GM12892 (cell line): ENCODE measurements around the gene ABCB8.

Experiments
- DNase-seq: peaks from one replicate; pipeline ENCODE4 v3.0.0; 2011; ENCODE audit not compliant: insufficient read length
- FAIRE-seq: peaks from 2 replicates; lab custom pipeline; 2011; peaks lifted over from hg19 to GRCh38; lab: Jason Lieb, UNC
- POLR2A ChIP-seq: IDR thresholded peaks from 2 replicates; pipeline ENCODE4 v1.6.1; 2011; ENCODE audit warnings: low read depth, low read length, control low read depth
- POLR2AphosphoS5 ChIP-seq: IDR thresholded peaks from 2 replicates; pipeline ENCODE4 v1.6.1; 2011; ENCODE audit warnings: low read depth, low read length, control low read depth
- TAF1 ChIP-seq: IDR thresholded peaks from 2 replicates; pipeline ENCODE4 v1.6.1; 2011; ENCODE audit warnings: low read depth, mild to moderate bottlenecking, control low read depth, low read length, borderline replicate concordance

ABCB8 gene

DNA sequence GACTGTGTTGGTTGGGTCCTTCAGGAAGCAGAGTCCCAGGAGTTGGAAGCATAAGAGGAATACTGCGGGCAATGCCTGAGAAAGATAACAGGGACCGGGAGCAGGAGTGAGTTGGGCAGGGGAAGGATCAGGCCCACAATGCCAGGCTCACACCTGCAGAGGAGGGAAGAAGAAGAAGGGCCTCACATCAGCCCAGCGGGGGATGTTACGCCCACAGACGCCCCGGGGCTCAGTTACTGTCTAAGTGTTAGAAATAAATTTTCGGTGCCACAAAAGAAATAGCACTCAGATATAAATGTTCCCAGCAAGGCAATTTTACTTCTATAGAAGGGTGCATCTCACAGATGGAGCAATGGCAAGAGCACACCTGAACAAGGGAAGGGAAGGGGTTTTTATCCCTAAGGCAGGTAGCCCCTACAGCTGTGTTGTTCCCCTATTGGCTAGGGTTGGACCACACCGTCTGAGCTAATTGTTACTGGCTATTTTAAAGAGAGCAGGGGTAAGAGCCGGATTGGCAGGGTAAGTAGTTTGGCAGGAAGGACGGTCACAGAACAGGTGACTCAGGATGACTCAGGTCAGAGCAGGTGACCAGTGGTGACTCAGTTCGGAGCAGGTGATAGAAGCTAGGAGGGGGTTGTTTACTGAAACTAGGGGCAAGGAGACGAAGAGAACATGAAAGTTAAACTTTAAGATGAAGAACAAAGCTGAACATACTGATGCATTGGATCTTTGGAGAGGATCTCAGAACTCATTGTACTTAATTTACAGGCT lies 37.6 kb upstream of the ABCB8 start, which contains the start of gene NOS3:
Gene NOS3 (plus strand): TSS at position 602 of the 771 bp plus-strand sequence. CDS start 2,787 bp downstream, outside the sequence.
- no peak for TF ChIP-seq TAF1
- no peak for TF ChIP-seq POLR2A
- TF ChIP-seq POLR2AphosphoS5: no peak
- DNase-seq (no peak), FAIRE-seq (no peak)

GRCh38 chr7:150992051-150992640 lies 36.1 kb upstream of the ABCB8 start:
- DNase-seq (no peak), FAIRE-seq (no peak)
- TF ChIP-seq TAF1 (no peak), POLR2AphosphoS5 (no peak), POLR2A (no peak)

- no peak for TF ChIP-seq POLR2A
- TF ChIP-seq POLR2AphosphoS5: no peak
- TF ChIP-seq TAF1: no peak
- DNase-seq (no peak), FAIRE-seq (no peak)
Observed at GRCh38 chr7:150992833-150993302, 35.4 kb upstream of the ABCB8 start.

GRCh38 chr7:150993511-150993910 lies 34.7 kb upstream of the ABCB8 start:
- TF ChIP-seq TAF1 (no peak), POLR2AphosphoS5 (no peak), POLR2A (no peak)
- FAIRE-seq: no peak

DNA sequence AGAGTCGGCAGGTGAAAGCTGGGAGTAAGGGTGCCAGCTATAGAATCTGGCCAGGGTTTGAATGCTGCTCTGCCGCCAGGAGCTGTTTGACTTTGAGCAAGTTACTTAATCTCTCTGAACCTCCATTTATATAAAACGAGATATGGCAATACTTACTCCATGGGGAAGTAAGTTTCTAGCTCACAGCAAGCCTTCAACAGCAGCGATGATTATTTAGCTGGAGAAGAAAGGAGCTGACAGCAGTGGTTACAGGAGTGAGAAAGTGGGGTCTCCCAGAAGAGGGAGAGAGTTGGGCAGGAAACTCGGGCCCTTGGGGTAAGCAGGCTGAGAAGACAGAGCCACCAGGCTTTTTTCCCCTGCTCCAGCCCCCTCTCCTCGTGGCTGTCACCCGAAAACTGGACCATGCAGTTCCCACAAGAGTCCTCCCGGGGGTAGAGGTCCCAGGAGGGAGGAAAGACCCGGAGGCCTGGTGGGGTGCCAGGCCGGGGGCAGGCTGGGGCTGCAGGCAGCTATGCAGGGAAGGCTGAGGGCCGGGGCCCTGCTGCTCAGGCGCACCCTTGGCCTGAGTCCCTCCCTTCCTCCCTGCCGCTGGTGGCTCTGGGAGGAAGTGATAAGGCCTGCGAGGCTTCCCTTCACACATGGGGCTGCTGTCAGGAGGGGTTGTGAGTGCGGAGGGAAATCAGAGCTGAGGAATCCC lies 34.0 kb upstream of the ABCB8 start:
- TF ChIP-seq TAF1: no peak
- TF ChIP-seq POLR2A: no peak
- TF ChIP-seq POLR2AphosphoS5: no peak
- FAIRE-seq (no peak), DNase-seq (no peak)

More at GRCh38 chr7:150993511-150993910, 34.7 kb upstream of the ABCB8 start:
- no peak for DNase-seq

- TF ChIP-seq POLR2AphosphoS5 (no peak), TAF1 (no peak), POLR2A (no peak)
- DNase-seq (no peak), FAIRE-seq (no peak)
Observed at GRCh38 chr7:150994838-150995510, 33.3 kb upstream of the ABCB8 start.

- no peak for FAIRE-seq
- DNase-seq: no peak
- TF ChIP-seq POLR2A (no peak), POLR2AphosphoS5 (no peak), TAF1 (no peak)
Observed at GRCh38 chr7:150996376-150997074, 31.7 kb upstream of the ABCB8 start.

DNA sequence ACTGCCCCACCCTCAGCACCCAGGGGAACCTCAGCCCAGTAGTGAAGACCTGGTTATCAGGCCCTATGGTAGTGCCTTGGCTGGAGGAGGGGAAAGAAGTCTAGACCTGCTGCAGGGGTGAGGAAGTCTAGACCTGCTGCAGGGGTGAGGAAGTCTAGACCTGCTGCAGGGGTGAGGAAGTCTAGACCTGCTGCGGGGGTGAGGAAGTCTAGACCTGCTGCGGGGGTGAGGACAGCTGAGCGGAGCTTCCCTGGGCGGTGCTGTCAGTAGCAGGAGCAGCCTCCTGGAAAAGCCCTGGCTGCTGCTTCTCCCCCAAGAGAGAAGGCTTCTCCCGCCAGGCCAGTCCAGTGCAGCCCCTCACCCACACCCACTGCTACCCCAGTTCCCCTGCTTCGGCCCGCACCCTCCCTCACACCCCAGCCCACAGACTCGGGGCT lies 31.2 kb upstream of the ABCB8 start:
- FAIRE-seq (no peak), DNase-seq (no peak)
- no peak for TF ChIP-seq POLR2A
- TF ChIP-seq POLR2AphosphoS5: no peak
- no peak for TF ChIP-seq TAF1

DNA sequence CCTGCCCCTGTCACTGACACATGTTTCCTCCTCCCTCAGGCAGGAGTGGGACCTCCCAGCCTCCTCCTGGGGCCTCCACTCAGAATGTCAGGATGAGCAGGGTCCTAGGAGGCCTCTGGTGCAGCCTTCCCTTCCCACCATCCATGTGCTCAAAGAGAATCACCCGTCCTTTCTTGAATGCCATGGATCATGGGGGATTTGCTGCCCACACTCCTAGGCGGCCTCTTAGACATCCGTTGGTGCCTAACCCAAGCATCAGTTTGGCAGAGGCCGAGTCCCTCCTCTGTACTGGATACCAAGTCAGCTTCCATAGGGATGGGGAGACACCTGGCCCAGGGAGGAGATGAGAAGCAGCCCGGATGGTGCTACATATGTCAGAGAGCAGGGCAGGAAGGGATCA lies 30.4 kb upstream of the ABCB8 start:
- FAIRE-seq (no peak), DNase-seq (no peak)
- TF ChIP-seq POLR2AphosphoS5 (no peak), POLR2A (no peak), TAF1 (no peak)

DNA sequence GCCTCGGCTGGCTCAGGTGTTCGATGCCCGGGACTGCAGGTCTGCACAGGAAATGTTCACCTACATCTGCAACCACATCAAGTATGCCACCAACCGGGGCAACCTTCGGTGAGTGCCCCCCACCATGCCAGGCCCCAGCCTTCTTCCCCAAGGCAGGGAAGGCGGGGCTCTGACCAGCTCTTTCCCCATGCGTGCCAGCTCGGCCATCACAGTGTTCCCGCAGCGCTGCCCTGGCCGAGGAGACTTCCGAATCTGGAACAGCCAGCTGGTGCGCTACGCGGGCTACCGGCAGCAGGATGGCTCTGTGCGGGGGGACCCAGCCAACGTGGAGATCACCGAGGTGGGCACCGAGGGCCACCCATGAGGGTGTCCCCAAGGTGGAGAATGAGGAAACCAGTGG lies 29.9 kb upstream of the ABCB8 start:
- no peak for FAIRE-seq

More for the DNA sequence above, 29.9 kb upstream of the ABCB8 start:
- TF ChIP-seq POLR2AphosphoS5: no peak
- TF ChIP-seq TAF1: no peak
- TF ChIP-seq POLR2A: no peak
- no peak for DNase-seq
